Measurements from ENCODE around the gene NPHP4. TPM values are rescaled to one million over a fixed set of nuclear protein-coding genes. Genes with fewer than 3 reads are reported as not detected.

The NPHP4 gene
- total RNA-seq, 1 experiment from 2014 or later = 1.9 TPM

DNA sequence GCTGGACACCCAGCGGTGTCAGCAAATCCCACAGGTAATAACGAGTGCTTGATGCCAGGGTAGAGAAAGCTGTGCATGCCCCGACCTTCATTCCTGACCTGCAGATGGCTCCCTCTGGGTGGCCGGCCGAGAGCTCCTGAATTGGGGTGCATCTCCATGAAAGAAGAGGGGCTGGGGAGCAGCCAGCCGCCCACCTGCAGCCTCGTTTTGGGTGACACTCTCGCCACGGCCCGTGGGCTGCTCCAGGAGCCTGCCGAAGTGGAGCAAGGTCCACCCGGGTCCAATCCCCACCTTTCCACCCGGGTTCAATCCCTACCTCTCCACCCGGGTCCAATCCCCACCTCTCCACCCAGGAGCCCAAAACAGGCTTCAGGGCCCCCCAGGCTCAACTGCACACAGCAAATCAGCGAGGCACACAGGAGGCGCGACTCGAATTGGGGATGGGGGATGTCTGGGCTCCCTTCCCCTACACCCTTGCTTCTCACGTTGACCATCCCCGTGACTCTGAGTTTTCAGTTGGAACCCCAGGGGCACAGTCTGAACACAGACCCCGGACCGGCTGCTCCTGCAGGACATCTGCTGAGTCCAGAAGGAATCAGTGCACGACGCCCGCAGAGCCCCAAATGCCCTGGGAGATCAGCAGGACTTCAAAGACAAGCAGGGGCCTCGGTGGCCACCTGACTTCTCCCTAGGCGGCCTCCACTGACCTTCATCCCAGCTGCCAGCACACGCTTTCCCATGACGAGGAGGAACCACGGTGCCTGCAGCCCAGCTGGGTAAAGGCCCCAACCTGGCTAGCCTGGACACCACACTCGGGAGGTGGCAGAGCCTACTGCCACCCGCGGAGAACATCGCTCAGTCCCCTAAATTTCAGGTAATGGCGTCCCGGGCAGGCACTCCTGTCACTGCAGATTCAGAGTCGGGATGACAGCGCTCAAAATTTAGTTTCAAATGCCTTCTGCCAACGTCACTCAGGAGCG is 159.0 kb downstream of the NPHP4 start:
- DNase-seq (ENCODE audit: low spot score) = no peak

DNA sequence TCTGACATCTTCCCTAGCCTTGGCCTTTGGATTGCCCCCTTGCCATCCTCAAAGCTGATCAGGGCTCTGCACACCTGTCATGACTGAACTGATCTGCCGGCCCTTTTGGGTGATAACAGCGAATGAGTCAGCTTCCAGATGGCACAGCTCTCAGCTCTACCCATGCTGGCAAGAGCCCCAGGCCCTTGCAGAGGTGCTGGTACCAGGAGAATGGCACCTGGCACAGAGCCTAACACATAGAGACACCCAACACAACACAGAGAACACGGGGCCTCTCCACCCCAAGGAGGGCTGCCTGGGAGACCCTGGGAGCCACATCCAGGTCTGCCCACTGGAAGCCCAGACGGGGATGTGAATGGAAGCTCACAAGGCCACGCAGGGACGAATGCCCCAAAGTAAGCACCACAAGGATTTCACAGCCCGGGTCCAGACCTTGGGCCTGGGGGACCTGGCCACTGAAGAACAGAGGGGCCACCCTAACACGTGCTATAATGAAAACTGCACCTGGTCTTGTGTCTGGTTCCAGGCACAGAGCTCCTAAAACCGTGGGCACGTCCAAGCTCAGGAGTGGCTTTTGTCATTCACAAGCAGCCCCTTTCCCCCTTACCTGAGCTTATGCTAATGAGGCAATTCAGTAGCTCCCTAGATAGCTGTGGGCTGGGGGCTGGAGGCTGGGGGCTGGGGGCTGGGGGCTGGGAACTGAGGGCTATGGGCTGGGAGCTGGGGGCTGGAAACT is 160.5 kb downstream of the NPHP4 start:
- no peak for DNase-seq (ENCODE audit: low spot score)

DNA sequence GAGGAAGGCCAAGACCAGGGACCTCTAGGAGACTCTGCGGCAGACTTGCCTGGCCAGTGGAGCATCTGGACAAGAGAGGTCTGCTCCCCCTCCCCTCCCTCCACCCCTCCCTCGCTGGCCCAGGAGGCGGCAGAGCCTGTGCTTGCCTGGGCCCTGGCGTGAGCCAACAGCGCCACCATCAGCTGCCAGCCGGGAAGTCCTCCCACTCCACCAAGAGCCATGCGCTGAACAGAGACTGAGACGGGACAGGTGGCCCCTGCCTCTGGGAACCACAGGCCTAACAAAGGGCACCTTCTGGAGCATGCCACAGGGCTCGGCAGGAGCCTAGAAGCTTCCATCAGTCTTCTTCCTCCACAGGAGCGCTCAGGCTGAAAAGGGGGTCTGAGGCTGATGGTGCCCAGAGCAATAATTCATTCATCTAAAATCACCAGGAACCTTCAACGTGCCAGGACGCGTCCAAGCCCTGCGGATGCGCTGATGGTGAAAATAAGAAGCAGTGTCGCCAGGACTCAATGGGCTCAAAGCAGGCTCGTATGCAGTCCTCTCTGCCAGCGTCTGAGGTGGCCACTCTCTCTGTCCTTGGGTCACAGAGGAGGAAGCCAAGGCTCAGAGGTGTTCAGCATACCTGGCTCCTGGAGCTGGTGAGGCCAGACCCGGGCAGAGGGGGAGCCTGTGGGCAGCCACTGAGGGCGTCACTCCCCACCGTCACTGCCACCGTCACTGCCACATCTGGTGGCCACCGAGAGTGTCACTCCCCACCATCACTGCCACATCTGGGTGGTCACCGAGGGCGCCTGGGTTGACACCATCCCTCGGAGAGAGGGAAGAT is 161.2 kb downstream of the NPHP4 start:
- no peak for DNase-seq (ENCODE audit: low spot score)

DNA sequence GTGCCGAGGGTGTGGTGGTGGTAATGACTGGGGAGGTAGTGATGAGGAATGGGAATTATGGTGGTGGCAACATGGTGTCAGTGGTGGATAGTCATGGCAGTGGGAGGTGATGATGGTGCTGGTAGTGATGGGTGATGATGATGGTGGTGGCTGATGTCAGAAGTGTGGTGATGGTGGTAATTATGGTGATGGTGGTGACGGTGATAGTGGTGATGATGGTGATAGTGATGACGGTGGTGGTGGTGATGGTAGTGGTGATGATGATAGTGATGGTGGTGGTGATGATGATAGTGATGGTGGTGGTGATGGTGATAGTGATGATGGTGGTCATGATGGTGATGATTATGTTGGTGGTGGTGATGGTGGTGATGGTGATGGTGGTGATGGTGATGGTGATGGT is 162.8 kb downstream of the NPHP4 start:
- DNase-seq (ENCODE audit: low spot score) = no peak

DNA sequence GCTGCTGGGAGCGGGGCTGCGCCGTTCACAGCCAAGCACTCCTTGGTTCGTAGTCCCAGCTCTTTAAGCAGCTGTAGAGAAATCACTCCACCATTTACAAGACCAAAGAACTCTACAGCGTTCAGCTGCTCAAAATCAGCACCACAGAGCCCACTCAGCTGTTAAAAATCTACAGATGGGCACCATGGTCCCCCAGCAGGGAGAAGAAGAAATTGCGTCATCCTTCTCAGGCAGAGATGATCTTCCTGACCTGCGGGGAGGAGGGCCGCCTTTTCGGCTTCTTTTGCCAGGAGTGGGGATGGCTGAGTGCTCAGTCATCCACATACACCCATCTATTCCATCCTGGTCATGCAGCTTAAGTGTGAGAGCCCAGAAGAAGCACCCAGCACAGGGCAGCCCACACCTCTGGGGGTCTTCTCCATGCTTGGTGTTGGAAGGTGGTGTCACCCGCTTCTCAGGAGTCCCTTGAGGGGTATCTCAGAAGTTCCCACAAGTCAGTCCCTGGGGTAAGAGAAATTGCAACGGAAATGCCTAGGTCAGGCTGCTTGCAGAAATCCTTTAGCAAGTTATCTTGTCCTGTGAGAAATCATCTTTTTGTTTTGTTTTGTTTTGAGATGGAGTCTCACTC is 163.8 kb downstream of the NPHP4 start:
- no peak for DNase-seq (ENCODE audit: low spot score)

DNA sequence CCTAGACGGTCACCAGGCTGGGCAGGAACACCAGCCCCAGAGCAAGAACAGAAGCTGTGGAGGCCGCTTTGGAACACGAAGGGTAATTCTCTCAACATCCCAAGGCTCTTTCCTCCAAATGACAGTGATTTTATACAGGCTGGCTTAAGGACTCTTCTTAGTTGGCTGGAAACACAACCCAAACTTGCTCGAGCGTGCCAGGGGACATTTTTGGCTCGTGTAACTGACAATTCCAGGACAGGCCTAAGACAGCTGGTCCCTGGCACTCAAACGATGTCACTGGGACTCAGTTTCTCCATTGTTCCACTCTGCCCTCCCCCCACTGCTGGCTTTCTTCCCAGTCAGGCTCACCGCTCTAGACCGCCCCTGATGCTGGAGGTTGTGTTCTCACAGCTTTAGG is 164.7 kb downstream of the NPHP4 start:
- no peak for DNase-seq (ENCODE audit: low spot score)

DNA sequence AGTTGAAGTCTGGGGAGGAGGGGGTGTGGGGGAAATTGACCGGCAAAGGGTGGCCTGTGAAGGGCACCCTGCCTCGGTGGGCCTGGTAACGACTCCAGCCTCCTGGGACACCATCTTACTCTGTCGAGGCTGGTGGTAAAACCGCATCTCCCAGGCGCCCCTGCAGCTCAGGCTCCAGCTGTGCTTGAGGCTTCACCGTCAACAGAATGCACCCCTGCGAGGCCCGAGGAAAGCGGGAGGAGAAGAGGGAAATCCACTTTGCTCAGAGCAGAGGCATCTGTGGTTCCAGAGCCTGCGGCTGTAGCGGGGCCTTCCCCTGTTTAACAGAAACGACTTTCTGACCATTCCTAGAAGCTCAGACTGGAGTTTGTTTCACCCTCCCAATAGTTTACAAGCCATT is 165.6 kb downstream of the NPHP4 start:
- no peak for DNase-seq (ENCODE audit: low spot score)

DNA sequence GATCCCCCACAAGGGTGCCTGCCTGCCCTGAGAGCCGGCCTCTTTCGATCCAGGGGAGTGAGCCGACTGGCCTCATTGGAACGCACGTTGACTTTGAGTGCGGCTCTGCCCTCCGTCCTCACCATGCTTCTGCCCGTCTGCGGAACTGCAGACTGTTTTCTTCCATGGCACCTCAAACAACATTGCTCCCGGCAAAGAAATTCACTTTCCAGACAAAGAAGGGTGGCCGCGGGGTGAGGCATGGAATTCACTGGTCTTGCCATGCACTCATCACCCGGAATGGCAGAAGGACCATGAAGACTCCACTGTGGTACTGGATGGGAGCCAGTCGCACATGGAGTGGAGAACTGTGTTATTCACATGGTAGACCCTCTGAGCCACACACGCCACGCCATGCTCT is 169.5 kb downstream of the NPHP4 start:
- no peak for DNase-seq (ENCODE audit: low spot score)

DNA sequence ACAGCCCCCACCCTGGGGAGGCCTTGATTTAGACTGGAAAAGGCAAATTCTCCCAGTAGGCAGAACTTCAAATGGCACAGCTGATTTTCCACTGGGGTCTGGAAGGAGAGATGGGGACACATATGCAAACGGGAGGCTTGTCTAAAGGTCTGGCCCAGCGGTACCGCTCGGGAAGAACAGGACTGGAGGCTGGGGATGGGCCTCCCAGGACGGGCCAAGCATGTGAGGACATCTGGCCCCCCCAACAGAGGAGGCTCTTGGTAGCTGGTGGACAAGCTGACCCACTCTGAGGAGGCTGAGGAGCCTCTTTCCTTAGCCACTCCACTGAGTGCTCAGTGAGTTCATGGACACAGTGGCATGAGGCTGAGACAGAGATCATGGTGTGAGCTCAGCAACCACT is 170.0 kb downstream of the NPHP4 start:
- no peak for DNase-seq (ENCODE audit: low spot score)

DNA sequence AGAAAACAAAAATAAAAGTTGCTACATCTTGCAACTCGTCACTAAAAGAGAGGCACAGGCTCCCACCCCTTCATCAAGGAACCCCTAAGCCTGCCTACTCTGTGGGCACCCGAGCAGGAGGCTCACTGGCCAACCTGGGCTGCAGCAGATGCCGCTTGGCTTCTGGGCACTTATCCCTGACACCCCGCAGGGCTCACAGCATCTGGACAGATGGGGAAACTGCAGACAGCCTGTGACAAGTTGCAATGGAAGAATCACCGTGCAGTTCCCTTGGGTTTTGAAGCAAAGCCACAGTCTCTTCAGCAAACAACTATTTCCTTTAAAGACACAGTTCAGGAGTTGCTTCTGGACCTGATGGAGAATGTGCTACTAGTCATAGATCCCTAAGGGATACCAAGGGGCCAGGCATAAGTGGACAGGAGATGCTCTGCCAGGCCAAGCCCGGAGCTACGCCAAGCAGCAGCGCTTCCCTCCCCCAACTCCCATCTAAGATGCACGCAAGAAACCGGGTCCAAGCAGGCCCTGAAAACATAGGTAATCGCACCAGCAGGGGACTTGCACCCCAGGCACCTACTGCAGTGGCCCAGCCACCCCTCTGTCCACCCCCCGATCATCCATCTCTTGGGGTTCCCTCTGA is 170.6 kb downstream of the NPHP4 start:
- no peak for DNase-seq (ENCODE audit: low spot score)

DNA sequence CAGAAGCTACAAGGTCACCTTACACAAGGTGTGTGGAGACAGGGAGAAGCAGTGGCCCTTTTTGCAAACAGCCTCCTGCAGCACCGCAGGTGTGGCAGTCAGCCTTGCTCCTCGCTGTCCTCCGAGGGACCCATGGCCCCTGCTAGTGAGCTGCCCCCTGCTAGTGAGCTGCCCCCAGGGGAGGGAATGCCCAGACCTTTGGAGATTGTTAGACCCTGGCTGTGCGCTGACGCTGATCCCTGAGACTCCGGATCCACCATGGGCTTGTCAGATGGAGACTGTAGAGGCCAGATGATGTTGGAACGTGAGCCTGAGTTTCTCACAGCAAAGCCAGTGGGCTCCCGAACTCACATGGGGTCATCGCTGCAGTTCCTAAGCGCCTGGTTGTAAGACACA is 172.2 kb downstream of the NPHP4 start:
- no peak for DNase-seq (ENCODE audit: low spot score)

DNA sequence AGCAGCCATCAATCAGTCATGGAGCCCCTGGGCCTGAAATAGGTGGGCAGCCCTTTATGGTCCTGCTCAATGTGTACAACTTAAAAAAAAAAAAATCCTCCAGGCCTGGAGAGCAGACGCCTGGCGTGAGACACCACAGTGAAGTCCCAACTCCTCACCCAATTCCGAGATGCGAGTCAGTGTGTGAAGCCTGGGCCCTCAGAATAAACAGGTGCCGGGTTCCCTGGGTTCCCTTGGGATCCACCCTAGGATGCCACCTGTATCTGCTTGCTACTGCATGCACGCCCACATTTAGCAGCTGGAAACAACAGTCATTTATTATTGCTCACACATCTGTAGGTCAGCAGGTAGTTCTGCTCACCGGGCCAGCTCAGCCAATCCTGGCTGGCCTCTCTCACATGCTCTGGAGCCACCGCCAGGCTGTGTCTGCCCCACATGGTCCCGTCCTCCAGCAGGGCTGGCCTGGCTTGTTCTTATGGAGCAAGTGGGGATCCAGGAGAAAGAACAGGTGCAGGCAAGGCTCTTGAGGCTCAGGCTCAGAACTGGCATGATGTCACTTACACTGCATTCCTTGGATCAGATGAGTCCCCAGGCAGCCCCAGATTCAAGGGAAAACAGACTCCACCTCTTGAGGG is 172.7 kb downstream of the NPHP4 start:
- DNase-seq (ENCODE audit: low spot score) = no peak

DNA sequence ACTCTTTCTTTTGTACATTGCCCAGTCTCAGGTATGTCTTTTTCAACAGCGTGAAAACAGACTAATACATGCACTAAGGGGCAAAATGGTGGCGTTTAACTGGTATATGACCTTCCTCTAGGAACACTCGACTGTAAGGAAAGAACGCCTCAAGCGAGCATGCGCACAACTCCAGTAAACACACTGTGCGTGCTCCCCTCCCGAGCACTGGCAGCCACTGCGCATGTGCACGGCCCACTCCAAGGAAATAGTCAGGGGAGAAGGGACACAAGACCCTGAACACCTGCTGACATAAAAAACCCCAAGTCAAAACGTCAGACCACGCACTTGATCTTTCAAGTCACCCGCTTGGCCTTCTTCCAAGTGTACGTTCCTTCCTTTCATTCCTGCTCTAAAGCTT is 173.5 kb downstream of the NPHP4 start:
- no peak for DNase-seq (ENCODE audit: low spot score)

DNA sequence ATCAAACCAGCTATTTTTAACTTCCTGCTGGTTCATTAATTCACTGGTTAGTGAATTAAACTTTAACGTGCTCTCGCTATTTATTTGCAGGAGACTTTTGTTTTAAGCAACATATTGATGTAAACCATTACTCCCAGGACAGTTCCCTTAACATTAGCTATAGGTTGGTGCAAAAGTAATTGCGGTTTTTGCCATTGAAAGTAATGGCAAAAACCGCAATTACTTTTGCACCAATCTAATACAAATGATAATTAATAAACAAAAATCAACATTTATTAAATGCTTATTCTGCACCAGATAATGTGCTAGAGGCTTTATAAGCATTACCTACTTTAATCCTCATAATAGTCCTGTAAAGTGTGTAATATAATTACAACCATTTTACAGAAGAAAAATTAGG is 176.5 kb downstream of the NPHP4 start:
- no peak for DNase-seq (ENCODE audit: low spot score)

DNA sequence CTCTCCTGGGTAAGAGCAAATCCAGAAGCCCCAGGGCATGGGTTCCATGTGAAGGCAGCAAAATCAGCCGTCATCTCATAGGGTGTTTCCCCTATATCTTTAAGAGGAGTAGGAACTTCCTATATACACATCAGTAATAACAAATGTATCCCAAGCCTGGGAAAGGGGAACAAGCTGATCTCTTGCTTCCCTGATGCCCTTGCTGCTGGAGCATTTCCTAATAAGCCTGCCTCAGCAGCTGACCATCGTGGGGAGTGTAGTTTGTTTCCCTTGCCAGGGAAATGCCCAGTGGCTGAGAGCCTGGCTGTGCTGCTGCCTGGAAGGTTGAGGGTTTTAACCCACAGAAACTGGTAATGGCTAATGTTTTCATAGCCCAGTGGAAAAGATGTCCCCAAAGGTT is 177.0 kb downstream of the NPHP4 start:
- DNase-seq (ENCODE audit: low spot score) = no peak

DNA sequence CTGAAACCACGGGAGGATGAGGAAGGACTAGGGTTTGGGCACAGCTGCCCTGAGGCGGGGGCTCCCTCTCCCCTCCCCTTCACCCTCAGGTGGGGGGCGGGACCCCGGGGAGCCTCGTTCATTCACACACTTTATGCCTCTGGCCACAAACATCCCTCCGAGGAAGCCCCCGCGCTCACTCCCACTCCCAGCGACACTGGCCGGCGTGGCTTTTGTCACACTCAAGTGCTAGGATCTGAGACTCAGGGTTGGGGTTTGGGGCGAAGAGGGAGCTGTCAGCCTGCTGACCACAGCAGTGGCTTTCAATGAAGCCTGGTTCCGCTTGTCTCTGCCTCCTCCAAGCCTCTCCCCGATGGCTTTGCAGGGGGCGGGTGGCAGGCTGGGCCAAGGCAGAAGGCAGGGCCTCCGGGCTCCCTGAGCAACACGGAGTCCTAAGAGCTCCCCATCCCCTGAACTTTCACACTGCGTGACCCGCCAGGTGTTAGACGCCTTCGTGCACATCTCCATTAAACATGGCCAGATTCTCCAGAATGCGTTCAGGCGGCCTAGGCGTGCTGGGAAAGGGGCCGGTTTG is 178.1 kb downstream of the NPHP4 start:
- no peak for DNase-seq (ENCODE audit: low spot score)

DNA sequence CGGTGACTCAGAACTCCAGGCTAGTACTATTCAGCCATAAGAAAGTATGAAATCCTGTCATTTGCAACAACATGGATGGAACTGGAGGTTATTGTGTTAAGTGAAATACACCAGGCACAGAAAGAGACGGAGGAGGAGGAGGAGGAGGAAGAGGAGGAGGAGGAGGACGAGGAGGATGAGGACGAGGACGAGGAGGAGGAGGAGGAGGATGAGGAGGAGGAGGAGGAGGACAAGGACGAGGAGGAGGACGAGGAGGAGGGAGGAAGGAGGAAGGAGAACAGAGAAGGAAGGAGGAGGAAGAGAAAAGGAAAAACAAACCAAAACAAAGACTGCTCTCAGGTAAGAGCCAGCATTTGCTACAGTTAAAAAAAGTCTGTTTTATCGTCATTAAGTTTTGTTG is 178.7 kb downstream of the NPHP4 start:
- no peak for DNase-seq (ENCODE audit: low spot score)
